H9 (cell line): ENCODE data around the gene CTRL. TPM values are rescaled to one million over a fixed set of nuclear protein-coding genes. Genes with fewer than 3 reads are reported as not detected.

Source experiments
- DNase-seq: peaks from one replicate; pipeline ENCODE4 v3.0.0-alpha.2; 2017
- H2AFZ ChIP-seq: one replicate; pipeline ENCODE4 v1.6.1; 2013; ENCODE audit warnings: mild to moderate bottlenecking, low read length, control low read depth, moderate library complexity
- H2AK5ac ChIP-seq: 2 replicates; pipeline ENCODE4 v1.6.1; 2013; ENCODE audit warnings: low read length, control low read depth, mixed read lengths; ENCODE audit not compliant: insufficient read length
- H2BK120ac ChIP-seq: one replicate; pipeline ENCODE4 v1.6.1; 2013; ENCODE audit warnings: low read depth, mild to moderate bottlenecking, low read length, control low read depth, inconsistent platforms; ENCODE audit not compliant: poor library complexity, severe bottlenecking
- H2BK12ac ChIP-seq: 2 replicates; pipeline ENCODE4 v1.6.1; 2013; ENCODE audit warnings: low read length, control low read depth, mixed read lengths, low read depth; ENCODE audit not compliant: insufficient read length
- H2BK15ac ChIP-seq: 2 replicates; pipeline ENCODE4 v1.6.1; 2013; ENCODE audit warnings: low read depth, low read length, control low read depth
- H2BK20ac ChIP-seq: one replicate; pipeline ENCODE4 v1.6.1; 2013; ENCODE audit warnings: low read depth, mild to moderate bottlenecking, low read length, control low read depth, inconsistent platforms; ENCODE audit not compliant: poor library complexity, severe bottlenecking
- H2BK5ac ChIP-seq: 2 replicates; pipeline ENCODE4 v1.6.1; 2013; ENCODE audit warnings: low read length, control low read depth, mixed read lengths; ENCODE audit not compliant: insufficient read length
- H3K14ac ChIP-seq: 2 replicates; pipeline ENCODE4 v1.6.1; 2013; ENCODE audit warnings: low read length, control low read depth; ENCODE audit not compliant: insufficient read depth
- H3K18ac ChIP-seq: 2 replicates; pipeline ENCODE4 v1.6.1; 2013; ENCODE audit warnings: low read depth, mild to moderate bottlenecking, mixed read lengths, low read length, control low read depth; ENCODE audit not compliant: insufficient read length
- H3K23ac ChIP-seq: 2 replicates; pipeline ENCODE4 v1.6.1; 2013; ENCODE audit warnings: low read length, control low read depth, mixed read lengths, low read depth; ENCODE audit not compliant: insufficient read length
- H3K23me2 ChIP-seq: 2 replicates; pipeline ENCODE4 v1.6.1; 2013; ENCODE audit warnings: low read depth, mild to moderate bottlenecking, mixed read lengths, low read length, control low read depth; ENCODE audit not compliant: insufficient read length, poor library complexity, severe bottlenecking
- H3K27ac ChIP-seq: 2 replicates; pipeline ENCODE4 v1.5.1; 2013; ENCODE audit warnings: low read length, control low read depth, mixed read lengths, low read depth; ENCODE audit not compliant: insufficient read length
- H3K27me3 ChIP-seq: 2 replicates; pipeline ENCODE4 v1.6.1; 2013; ENCODE audit warnings: low read length, control low read depth, inconsistent platforms; ENCODE audit not compliant: insufficient read depth
- H3K4ac ChIP-seq: 2 replicates; pipeline ENCODE4 v1.6.1; 2013; ENCODE audit warnings: low read depth, mild to moderate bottlenecking, control low read depth, inconsistent platforms, low read length, moderate library complexity
- H3K4me1 ChIP-seq: 2 replicates; pipeline ENCODE4 v1.6.1; 2013; ENCODE audit warnings: low read length, control low read depth, inconsistent platforms; ENCODE audit not compliant: insufficient read depth
- H3K4me2 ChIP-seq: 2 replicates; pipeline ENCODE4 v1.6.1; 2013; ENCODE audit warnings: low read length, control low read depth, mixed read lengths; ENCODE audit not compliant: insufficient read length, insufficient read depth
- H3K56ac ChIP-seq: 2 replicates; pipeline ENCODE4 v1.6.1; 2013; ENCODE audit warnings: low read depth, mild to moderate bottlenecking, mixed read lengths, low read length, control low read depth; ENCODE audit not compliant: insufficient read length
- H3K79me1 ChIP-seq: 2 replicates; pipeline ENCODE4 v1.6.1; 2013; ENCODE audit warnings: low read depth, mild to moderate bottlenecking, moderate library complexity, low read length, control low read depth, inconsistent platforms; ENCODE audit not compliant: insufficient read depth, poor library complexity, severe bottlenecking
- H3K79me2 ChIP-seq: 2 replicates; pipeline ENCODE4 v1.6.1; 2013; ENCODE audit warnings: low read length, control low read depth, inconsistent platforms; ENCODE audit not compliant: insufficient read depth
- H3K9ac ChIP-seq: 2 replicates; pipeline ENCODE4 v1.6.1; 2013; ENCODE audit warnings: low read length, control low read depth, mixed read lengths; ENCODE audit not compliant: insufficient read length; ENCODE audit errors: extremely low read depth
- H3K9me3 ChIP-seq: one replicate; pipeline ENCODE4 v1.6.1; 2013; ENCODE audit warnings: low read depth, low read length, inconsistent platforms; ENCODE audit not compliant: control insufficient read depth
- H3T11ph ChIP-seq: one replicate; pipeline ENCODE4 v1.6.1; 2013; ENCODE audit warnings: mild to moderate bottlenecking, low read length, control low read depth, inconsistent platforms
- H4K20me1 ChIP-seq: one replicate; pipeline ENCODE4 v1.6.1; 2013; ENCODE audit not compliant: control insufficient read depth, insufficient read length, insufficient read depth
- H4K5ac ChIP-seq: 2 replicates; pipeline ENCODE4 v1.6.1; 2013; ENCODE audit warnings: low read depth, mild to moderate bottlenecking, mixed read lengths, low read length, control low read depth; ENCODE audit not compliant: insufficient read length
- H4K8ac ChIP-seq: replicated peaks from 2 replicates; pipeline ENCODE4 v1.6.1; 2013; ENCODE audit warnings: low read length, control low read depth, mixed read lengths, low read depth; ENCODE audit not compliant: insufficient read length
- H4K91ac ChIP-seq: 2 replicates; pipeline ENCODE4 v1.6.1; 2013; ENCODE audit warnings: low read depth, mild to moderate bottlenecking, moderate library complexity, mixed read lengths, low read length, control low read depth; ENCODE audit not compliant: insufficient read length
- H3K27ac Mint-ChIP-seq, 3 experiments: 2 replicates in 2 of 3; 3 replicates in 1 of 3; pipeline ENCODE4 v1.8.0; 2020 to 2021; ENCODE audit warnings: mixed read lengths in 3 of 3, mild to moderate bottlenecking in 1 of 3, moderate library complexity in 1 of 3
- H3K27me3 Mint-ChIP-seq: 2 replicates; pipeline ENCODE4 v1.8.0; 2021; ENCODE audit warnings: low read depth, mild to moderate bottlenecking, moderate library complexity, mixed read lengths
- H3K36me3 Mint-ChIP-seq, 3 experiments: 2 replicates in 2 of 3; 3 replicates in 1 of 3; pipeline ENCODE4 v1.8.0; 2020 to 2021; ENCODE audit warnings: low read depth in 3 of 3, mixed read lengths in 3 of 3; ENCODE audit not compliant: insufficient read depth in 1 of 3
- H3K4me1 Mint-ChIP-seq, 2 experiments: 2 replicates each; pipeline ENCODE4 v1.8.0; 2020; ENCODE audit warnings: mixed read lengths in 2 of 2
- H3K4me3 Mint-ChIP-seq, 2 experiments: 2 replicates in 1 of 2; 3 replicates in 1 of 2; pipeline ENCODE4 v1.8.0; 2020 to 2021; ENCODE audit warnings: mild to moderate bottlenecking in 2 of 2, mixed read lengths in 2 of 2, moderate library complexity in 1 of 2
- H3K9me3 Mint-ChIP-seq, 2 experiments: 2 replicates in 1 of 2; 3 replicates in 1 of 2; pipeline ENCODE4 v1.8.0; 2020; ENCODE audit warnings: mild to moderate bottlenecking in 2 of 2, mixed read lengths in 2 of 2, moderate library complexity in 1 of 2
- CTCF ChIP-seq: fragments of 200-600 bp; sonication (generic); conservative IDR thresholded peaks from 3 replicates; pipeline ENCODE4 v1.8.0; 2021; ENCODE audit warnings: antibody characterized with exemption, mild to moderate bottlenecking
- WGBS: extraction: QIAGEN DNeasy Blood & Tissue Kit; methylation state at CpG from one replicate; pipeline ENCODE4 v1.1.7; 2013; ENCODE audit warnings: missing lambda C conversion rate, low lambda C conversion rate, mixed read lengths; ENCODE audit not compliant: insufficient read length; ENCODE audit errors: extremely low coverage; 5-methylcytosine and 5-hydroxymethylcytosine counted together
- total RNA-seq: library from RNA; stranded (reverse); gene quantifications from 2 replicates; pipeline ENCODE4 v1.2.1, GENCODE V29; 2021

Gene CTRL
- total RNA-seq, 1 experiment from 2014 or later = 2.7 TPM

GRCh38 chr16:67942200-67942509, 10.5 kb upstream of the CTRL start:
- H2AK5ac ChIP-seq = no peak overlapping the region
- no peak overlapping the region for H2BK20ac ChIP-seq
- no peaks in the 10 kb centered on the region for H3K27me3 ChIP-seq
- no peaks in the 10 kb centered on the region for H3K4me1 ChIP-seq
- H3K27me3 Mint-ChIP-seq = no peaks in the 10 kb centered on the region
- H4K20me1 ChIP-seq = no peaks in the 10 kb centered on the region
- H3K79me1 ChIP-seq = no peaks in the 10 kb centered on the region
- H3K4me3 Mint-ChIP-seq = peak overlapping the region in 1 of 2 experiments; percentile 57; a peak in 1 of 5 replicates
- no peak overlapping the region for H3K4me2 ChIP-seq
- H4K5ac ChIP-seq = no peak overlapping the region
- H3K9me3 ChIP-seq = no peaks in the 10 kb centered on the region
- H3T11ph ChIP-seq = no peak overlapping the region
- no peak overlapping the region for H2BK120ac ChIP-seq
- H3K36me3 Mint-ChIP-seq = peaks cover 11 to 44% (median 15%) of the 10 kb centered on the region in 3 experiments; a peak in 5 of 7 replicates
- H4K91ac ChIP-seq = no peak overlapping the region
- peak overlapping the region in 1 of 3 experiments; percentile 61; a peak in 1 of 7 replicates for H3K27ac Mint-ChIP-seq
- no peak overlapping the region for H3K27ac ChIP-seq
- H3K56ac ChIP-seq = no peak overlapping the region
- no peak overlapping the region for H3K4ac ChIP-seq
- H2BK12ac ChIP-seq = no peak overlapping the region
- no peaks in the 10 kb centered on the region for H3K9me3 Mint-ChIP-seq
- H2AFZ ChIP-seq = no peak overlapping the region
- DNase-seq = peak; percentile 81
- H3K18ac ChIP-seq = no peak overlapping the region
- H2BK5ac ChIP-seq = no peak overlapping the region
- WGBS = no CpG with 5 or more reads among the region's 6 CpGs
- no peak overlapping the region for H3K9ac ChIP-seq
- H2BK15ac ChIP-seq = no peak overlapping the region
- peak; percentile 85 for TF ChIP-seq CTCF
- H3K23ac ChIP-seq = no peak overlapping the region
- H3K4me1 Mint-ChIP-seq = peaks cover 5 to 19% of the 10 kb centered on the region in 2 experiments
- H4K8ac ChIP-seq = no peak overlapping the region
- H3K14ac ChIP-seq = no peak overlapping the region
- H3K23me2 ChIP-seq = no peaks in the 10 kb centered on the region
- no peaks in the 10 kb centered on the region for H3K79me2 ChIP-seq
